ENCODE data around the gene CAMSAP1. TPM values are rescaled to one million over a fixed set of nuclear protein-coding genes. Genes with fewer than 3 reads are reported as not detected.

Gene CAMSAP1
- total and polyA plus RNA-seq, 2 of the 4 experiments (the other 2 are of a cell fraction): 8.2 to 19.5 TPM

DNA sequence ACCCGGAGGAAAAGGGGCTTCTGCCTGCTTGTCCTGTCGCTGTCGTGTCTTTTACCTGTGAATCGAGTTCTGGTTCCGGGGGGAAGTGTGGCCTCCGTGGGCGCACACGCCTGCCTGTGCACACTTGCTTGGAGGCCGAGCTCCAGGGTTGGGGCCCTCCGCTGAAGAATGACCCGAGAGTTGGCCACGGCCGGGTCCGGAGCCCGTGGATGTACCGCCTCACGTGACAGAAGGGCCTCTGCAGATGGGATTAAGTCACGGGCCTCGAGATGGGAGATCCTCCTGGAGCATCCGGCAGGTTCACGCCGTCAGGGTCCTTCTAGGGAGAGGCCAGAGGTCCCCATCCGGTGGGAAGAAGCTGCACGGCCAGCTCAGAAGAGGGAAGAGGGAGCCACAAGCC lies 124.4 kb downstream of the CAMSAP1 start:
- CTCF ChIA-PET: no interaction called here

More for the DNA sequence above, 124.4 kb downstream of the CAMSAP1 start:
- BruUV-seq (replicated peaks): no TSS peak
- Histone ChIP-seq H3K27ac (ENCODE audit: insufficient read depth, low read length) (no peak overlapping the region), H3K27me3 (ENCODE audit: control insufficient read depth, insufficient read depth, low read length) (peaks cover 23% of the 10 kb centered on the region; the same call in 1 of the 2 replicates), H3K9ac (ENCODE audit: low read depth, low read length) (no peak overlapping the region), H3K4ac (ENCODE audit: low read depth, low read length) (no peak overlapping the region), H2BK5ac (ENCODE audit: low read depth, low read length, poor library complexity, severe bottlenecking) (no peak overlapping the region), H3K4me3 (ENCODE audit: insufficient read depth, low read depth, low read length) (no peak overlapping the region), H2AK5ac (ENCODE audit: low read depth, low read length) (no peak overlapping the region), H3K14ac (replicated peaks; ENCODE audit: low read depth, low read length) (no peak overlapping the region), H2BK120ac (ENCODE audit: low read depth, low read length) (no peak overlapping the region), H4K20me1 (ENCODE audit: insufficient read depth, low read length) (no peaks in the 10 kb centered on the region), H2AK9ac (replicated peaks; ENCODE audit: low read depth, low read length, poor library complexity) (no peak overlapping the region), H3K23ac (ENCODE audit: low read depth, low read length) (no peak overlapping the region), H2BK15ac (ENCODE audit: low read depth, low read length) (no peak overlapping the region), H2AFZ (replicated peaks; ENCODE audit: low read length, poor library complexity) (no peak overlapping the region), H2BK20ac (ENCODE audit: low read depth, low read length) (no peak overlapping the region), H3K4me2 (ENCODE audit: low read depth, low read length) (no peak overlapping the region), H3K9me3 (ENCODE audit: control insufficient read depth, insufficient read depth, low read length) (no peaks in the 10 kb centered on the region), H3K56ac (ENCODE audit: extremely low read depth, insufficient read depth, low read length) (no peak overlapping the region), H4K91ac (ENCODE audit: insufficient read depth, low read depth, low read length) (no peak overlapping the region), H3K4me1 (ENCODE audit: control insufficient read depth, insufficient read depth, low read length) (no peaks in the 10 kb centered on the region), H3K36me3 (ENCODE audit: control insufficient read depth, insufficient read depth, low read length) (no peaks in the 10 kb centered on the region), H4K8ac (ENCODE audit: low read depth in 2 of 2, low read length in 2 of 2) (no peak overlapping the region), H3K18ac (ENCODE audit: low read depth, low read length) (no peak overlapping the region), H4K5ac (ENCODE audit: low read depth, low read length) (no peak overlapping the region), H3K79me1 (ENCODE audit: low read depth in 1 of 2, low read length in 2 of 2) (no peaks in the 10 kb centered on the region), H3K9me1 (ENCODE audit: insufficient read depth, low read length) (no peaks in the 10 kb centered on the region)
- TF ChIP-seq, protein P1, sequence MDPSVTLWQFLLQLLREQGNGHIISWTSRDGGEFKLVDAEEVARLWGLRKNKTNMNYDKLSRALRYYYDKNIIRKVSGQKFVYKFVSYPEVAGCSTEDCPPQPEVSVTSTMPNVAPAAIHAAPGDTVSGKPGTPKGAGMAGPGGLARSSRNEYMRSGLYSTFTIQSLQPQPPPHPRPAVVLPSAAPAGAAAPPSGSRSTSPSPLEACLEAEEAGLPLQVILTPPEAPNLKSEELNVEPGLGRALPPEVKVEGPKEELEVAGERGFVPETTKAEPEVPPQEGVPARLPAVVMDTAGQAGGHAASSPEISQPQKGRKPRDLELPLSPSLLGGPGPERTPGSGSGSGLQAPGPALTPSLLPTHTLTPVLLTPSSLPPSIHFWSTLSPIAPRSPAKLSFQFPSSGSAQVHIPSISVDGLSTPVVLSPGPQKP (IDR thresholded peaks at IDR 0.05; ENCODE audit: borderline replicate concordance, low read depth, low read length): no peak
- TF ChIP-seq CHD1 (IDR thresholded peaks at IDR 0.05; ENCODE audit: low read depth, low read length) (no peak), MXI1 (IDR thresholded peaks at IDR 0.05; ENCODE audit: borderline replicate concordance, low read depth, low read length) (no peak), BHLHE40 (IDR thresholded peaks at IDR 0.05; ENCODE audit: low read depth, low read length) (no peak), CEBPB (IDR thresholded peaks at IDR 0.05; ENCODE audit: low read depth, low read length) (no peak), MAFK (IDR thresholded peaks at IDR 0.05; ENCODE audit: low read depth, low read length) (no peak), FOS (IDR thresholded peaks at IDR 0.05; ENCODE audit: low read depth, low read length) (no peak), SMC3 (IDR thresholded peaks at IDR 0.05; ENCODE audit: low read depth, low read length) (no peak)
- WGBS, 2 experiments (ENCODE audit: extremely low coverage in 2 of 2, insufficient read length in 1 of 2): 69% methylated on average over 19 of the region's 24 CpGs; no CpG with 5 or more reads in 1 of the 2 experiments
- ATAC-seq (ENCODE audit: low read depth): no peak
- dilution Hi-C loops (cut with HindIII; ENCODE audit: low sequenced_read_pairs, unreplicated experiment): no loop called here
- in situ Hi-C loops (cut with MboI; ENCODE audit: low sequenced_read_pairs): no loop called here
- POLR2A ChIA-PET (ENCODE audit: unreplicated experiment): no interaction called here
- intact Hi-C loops (cut with micrococcal nuclease): no loop called here
- DNase-seq: no peak

Data from IMR-90 (cell line).